GM06990 (cell line): ENCODE results near the gene RIOK2.

Experiments
- DNase-seq: peaks from one replicate; pipeline ENCODE4 v3.0.0-alpha.2; 2011; ENCODE audit not compliant: insufficient read length; ENCODE audit errors: extremely low read depth
- H3K27me3 ChIP-seq: replicated peaks from 2 replicates; pipeline ENCODE4 v1.6.0; 2011; ENCODE audit warnings: low read length; ENCODE audit not compliant: control insufficient read depth, insufficient read depth
- H3K36me3 ChIP-seq: 2 replicates; pipeline ENCODE4 v1.5.1; 2011; ENCODE audit warnings: low read length; ENCODE audit not compliant: control insufficient read depth, insufficient read depth
- H3K4me3 ChIP-seq: replicated peaks from 2 replicates; pipeline ENCODE4 v1.5.1; 2011; ENCODE audit warnings: low read depth, mild to moderate bottlenecking, control low read depth, low read length
- CTCF ChIP-seq: IDR thresholded peaks from 2 replicates; pipeline ENCODE4 v1.5.1; 2011; ENCODE audit warnings: low read length, control low read depth, mild to moderate bottlenecking, inconsistent platforms; ENCODE audit not compliant: insufficient read depth, poor library complexity, severe bottlenecking

The RIOK2 gene

GRCh38 chr5:97131921-97132320, 51.1 kb downstream of the RIOK2 start:
- no peak for DNase-seq
- Histone ChIP-seq H3K36me3 (no peaks in the 10 kb centered on the region), H3K4me3 (no peak overlapping the region), H3K27me3 (no peaks in the 10 kb centered on the region)
- TF ChIP-seq CTCF: no peak

GRCh38 chr5:97131139-97131710, 51.8 kb downstream of the RIOK2 start:
- TF ChIP-seq CTCF: no peak
- H3K36me3 ChIP-seq: no peaks in the 10 kb centered on the region
- H3K4me3 ChIP-seq: no peak overlapping the region
- H3K27me3 ChIP-seq: no peaks in the 10 kb centered on the region
- no peak for DNase-seq

GRCh38 chr5:97127727-97128126, 55.3 kb downstream of the RIOK2 start:
- no peak for DNase-seq
- no peak overlapping the region for H3K4me3 ChIP-seq
- H3K36me3 ChIP-seq: no peaks in the 10 kb centered on the region
- H3K27me3 ChIP-seq: no peaks in the 10 kb centered on the region; the same call in 1 of the 2 replicates
- no peak for TF ChIP-seq CTCF

GRCh38 chr5:97125125-97125683, 57.8 kb downstream of the RIOK2 start:
- no peaks in the 10 kb centered on the region; the same call in 1 of the 2 replicates for H3K27me3 ChIP-seq
- no peaks in the 10 kb centered on the region for H3K36me3 ChIP-seq
- H3K4me3 ChIP-seq: no peak overlapping the region
- no peak for TF ChIP-seq CTCF
- DNase-seq: no peak

- H3K4me3 ChIP-seq: no peak overlapping the region
- H3K27me3 ChIP-seq: no peaks in the 10 kb centered on the region; the same call in 1 of the 2 replicates
- TF ChIP-seq CTCF: no peak
- H3K36me3 ChIP-seq: no peaks in the 10 kb centered on the region
- DNase-seq: no peak
Observed at GRCh38 chr5:97124335-97124734, 58.7 kb downstream of the RIOK2 start.

- no peak for DNase-seq
- Histone ChIP-seq H3K27me3 (no peaks in the 10 kb centered on the region; the same call in 1 of the 2 replicates), H3K4me3 (no peak overlapping the region), H3K36me3 (no peaks in the 10 kb centered on the region)
- TF ChIP-seq CTCF: no peak
Observed at GRCh38 chr5:97121848-97122247, 61.2 kb downstream of the RIOK2 start.
